ENCODE measurements around the gene MBLAC2.
A peak's percentile ranks its signal among the peaks of the same experiment; 100 is the strongest.

Gene MBLAC2

GRCh38 chr5:90477621-90478215, 3.1 kb upstream of the MBLAC2 start:
- Histone ChIP-seq H3K36me3 (ENCODE audit: control insufficient read depth, low read length) (peaks cover 36% of the 10 kb centered on the region), H3K9me3 (ENCODE audit: control insufficient read depth, insufficient read depth, low read length) (no peaks in the 10 kb centered on the region), H3K9me2 (replicated peaks; ENCODE audit: control insufficient read depth, low read length) (no peaks in the 10 kb centered on the region), H3K4me3 (ENCODE audit: low read length) (no peak overlapping the region), H3F3A (ENCODE audit: control insufficient read depth, insufficient read depth) (no peaks in the 10 kb centered on the region), H3K79me2 (ENCODE audit: control insufficient read depth, low read length) (peaks cover 75% of the 10 kb centered on the region), H3K27me3 (ENCODE audit: control insufficient read depth, low read length) (no peaks in the 10 kb centered on the region), H4K20me1 (ENCODE audit: control insufficient read depth, insufficient read depth, low read depth, low read length) (no peaks in the 10 kb centered on the region), H3K4me2 (ENCODE audit: low read length) (no peak overlapping the region), H3K27ac (ENCODE audit: low read depth, low read length) (no peak overlapping the region), H3K4me1 (ENCODE audit: control insufficient read depth, low read length) (peaks cover 22% of the 10 kb centered on the region)
- TF ChIP-seq EZH2phosphoT487 (IDR thresholded peaks at IDR 0.05; ENCODE audit: borderline replicate concordance, low read length): no peak
- TF ChIP-seq CTCF (IDR thresholded peaks at IDR 0.05; ENCODE audit: low read depth, low read length, poor library complexity, severe bottlenecking): no peak

- Histone ChIP-seq H3K27ac (ENCODE audit: low read depth, low read length) (no peak overlapping the region), H3K79me2 (ENCODE audit: control insufficient read depth, low read length) (peaks cover 82% of the 10 kb centered on the region), H4K20me1 (ENCODE audit: control insufficient read depth, insufficient read depth, low read depth, low read length) (no peaks in the 10 kb centered on the region), H3K4me2 (ENCODE audit: low read length) (0 out of 2 replicates have a peak overlapping the region, but pooled peaks have one; percentile 98), H3K4me3 (ENCODE audit: low read length) (no peak overlapping the region), H3F3A (ENCODE audit: control insufficient read depth, insufficient read depth) (no peaks in the 10 kb centered on the region), H3K36me3 (ENCODE audit: control insufficient read depth, low read length) (peaks cover 36% of the 10 kb centered on the region), H3K4me1 (ENCODE audit: control insufficient read depth, low read length) (peaks cover 26% of the 10 kb centered on the region), H3K27me3 (ENCODE audit: control insufficient read depth, low read length) (no peaks in the 10 kb centered on the region), H3K9me3 (ENCODE audit: control insufficient read depth, insufficient read depth, low read length) (no peaks in the 10 kb centered on the region), H3K9me2 (replicated peaks; ENCODE audit: control insufficient read depth, low read length) (no peaks in the 10 kb centered on the region)
- TF ChIP-seq CTCF (IDR thresholded peaks at IDR 0.05; ENCODE audit: low read depth, low read length, poor library complexity, severe bottlenecking) (no peak), EZH2phosphoT487 (IDR thresholded peaks at IDR 0.05; ENCODE audit: borderline replicate concordance, low read length) (no peak)
Observed at GRCh38 chr5:90477073-90477472, 2.5 kb upstream of the MBLAC2 start.

- no peaks in the 10 kb centered on the region for H3K27me3 ChIP-seq (ENCODE audit: control insufficient read depth, low read length)
- peaks cover 36% of the 10 kb centered on the region for H3K36me3 ChIP-seq (ENCODE audit: control insufficient read depth, low read length)
- H3K9me2 ChIP-seq (replicated peaks; ENCODE audit: control insufficient read depth, low read length): no peaks in the 10 kb centered on the region
- peak overlapping the region; percentile 93 for H3K4me3 ChIP-seq (ENCODE audit: low read length)
- H4K20me1 ChIP-seq (ENCODE audit: control insufficient read depth, insufficient read depth, low read depth, low read length): no peaks in the 10 kb centered on the region
- no peak for TF ChIP-seq CTCF (IDR thresholded peaks at IDR 0.05; ENCODE audit: low read depth, low read length, poor library complexity, severe bottlenecking)
- no peak for TF ChIP-seq EZH2phosphoT487 (IDR thresholded peaks at IDR 0.05; ENCODE audit: borderline replicate concordance, low read length)
- H3K4me1 ChIP-seq (ENCODE audit: control insufficient read depth, low read length): peaks cover 26% of the 10 kb centered on the region
- no peak overlapping the region for H3K27ac ChIP-seq (ENCODE audit: low read depth, low read length)
- peak overlapping the region; percentile 98 for H3K4me2 ChIP-seq (ENCODE audit: low read length)
- no peaks in the 10 kb centered on the region for H3K9me3 ChIP-seq (ENCODE audit: control insufficient read depth, insufficient read depth, low read length)
- no peaks in the 10 kb centered on the region for H3F3A ChIP-seq (ENCODE audit: control insufficient read depth, insufficient read depth)
- H3K79me2 ChIP-seq (ENCODE audit: control insufficient read depth, low read length): peaks cover 87% of the 10 kb centered on the region
Observed at GRCh38 chr5:90476391-90476790, 1.8 kb upstream of the MBLAC2 start.

Data from DOHH2 (cell line).